DMS 273 treated with DMSO at 0.1 percent for 48 hours (cell line): Measurements from ENCODE around the gene CEP350.

Source experiments
- DNase-seq: peaks from one replicate; lab custom pipeline; 2025; lab: John Stamatoyannopoulos, UW

Gene CEP350

GRCh38 chr1:179954493-179955286, at the start of gene CEP350:
TSS of gene CEP350 (plus strand) at chr1:179954810. CDS start at chr1:179986182, 31,372 bp downstream.
- DNase-seq = peak; percentile 99

- DNase-seq = no peak
Measured at GRCh38 chr1:179910934-179911333, 43.7 kb upstream of the CEP350 start.

GRCh38 chr1:179911812-179912211, 42.8 kb upstream of the CEP350 start:
- no peak for DNase-seq

GRCh38 chr1:179917601-179918429, 36.8 kb upstream of the CEP350 start:
- no peak for DNase-seq

GRCh38 chr1:179921472-179921871, 33.1 kb upstream of the CEP350 start:
- DNase-seq = no peak

GRCh38 chr1:179921981-179922872, 32.4 kb upstream of the CEP350 start:
- no peak for DNase-seq

GRCh38 chr1:179923029-179923428, 31.6 kb upstream of the CEP350 start:
- DNase-seq = no peak

GRCh38 chr1:179924268-179924667, 30.3 kb upstream of the CEP350 start:
- no peak for DNase-seq

GRCh38 chr1:179925302-179925701, 29.3 kb upstream of the CEP350 start:
- DNase-seq = no peak

GRCh38 chr1:179925922-179926849, 28.4 kb upstream of the CEP350 start:
- DNase-seq = no peak

GRCh38 chr1:179926850-179927205, 27.8 kb upstream of the CEP350 start:
- DNase-seq = no peak

GRCh38 chr1:179929955-179930798, 24.4 kb upstream of the CEP350 start:
- DNase-seq = no peak

GRCh38 chr1:179930867-179931266, 23.7 kb upstream of the CEP350 start:
- peak; percentile 54 for DNase-seq

- no peak for DNase-seq
Measured at GRCh38 chr1:179933219-179933618, 21.4 kb upstream of the CEP350 start.

- no peak for DNase-seq
Measured at GRCh38 chr1:179935909-179936496, 18.6 kb upstream of the CEP350 start.

- DNase-seq = no peak
Measured at GRCh38 chr1:179937668-179938254, 16.8 kb upstream of the CEP350 start.

- no peak for DNase-seq
Measured at GRCh38 chr1:179938752-179939151, 15.9 kb upstream of the CEP350 start.

- DNase-seq = no peak
Measured at GRCh38 chr1:179939941-179940340, 14.7 kb upstream of the CEP350 start.

- no peak for DNase-seq
Measured at GRCh38 chr1:179941454-179941853, 13.2 kb upstream of the CEP350 start.
